D721Med (cell line): Measurements from ENCODE around the gene TRAF3IP1.

Experiments
- DNase-seq: peaks from one replicate; pipeline ENCODE4 v3.0.0; 2011; ENCODE audit warnings: low spot score; ENCODE audit not compliant: insufficient read length
- FAIRE-seq: peaks from 2 replicates; lab custom pipeline; 2011; peaks lifted over from hg19 to GRCh38; lab: Jason Lieb, UNC
- CTCF ChIP-seq: IDR thresholded peaks from 2 replicates; pipeline ENCODE4 v1.5.1; 2012; ENCODE audit warnings: mild to moderate bottlenecking, control low read depth; ENCODE audit not compliant: insufficient read depth; ENCODE audit errors: missing control alignments

The TRAF3IP1 gene

GRCh38 chr2:238420442-238420841 lies 100.1 kb downstream of the TRAF3IP1 start:
- no peak for TF ChIP-seq CTCF
- no peak for FAIRE-seq
- no peak for DNase-seq

GRCh38 chr2:238420878-238421694 lies 100.8 kb downstream of the TRAF3IP1 start:
- DNase-seq = no peak
- no peak for TF ChIP-seq CTCF
- no peak for FAIRE-seq

- DNase-seq = no peak
- no peak for TF ChIP-seq CTCF
- FAIRE-seq = no peak
These were observed 101.3 kb downstream of the TRAF3IP1 start for GRCh38 chr2:238421695-238422035.

GRCh38 chr2:238422285-238422684 lies 102.0 kb downstream of the TRAF3IP1 start:
- FAIRE-seq (no peak), DNase-seq (no peak)
- no peak for TF ChIP-seq CTCF

- no peak for TF ChIP-seq CTCF
- DNase-seq (no peak), FAIRE-seq (no peak)
These were observed 102.6 kb downstream of the TRAF3IP1 start for GRCh38 chr2:238422940-238423339.

- DNase-seq (no peak), FAIRE-seq (no peak)
- no peak for TF ChIP-seq CTCF
These were observed 103.4 kb downstream of the TRAF3IP1 start for GRCh38 chr2:238423561-238424312.

GRCh38 chr2:238424313-238424700 lies 104.0 kb downstream of the TRAF3IP1 start:
- DNase-seq (no peak), FAIRE-seq (no peak)
- TF ChIP-seq CTCF = no peak
